ENCODE measurements around the gene AVL9. TPM values are rescaled to one million over a fixed set of nuclear protein-coding genes. Genes with fewer than 3 reads are reported as not detected.

The AVL9 gene
- total and polyA plus RNA-seq, 4 donors, result 9.7 to 52.5 (median 35.3) TPM

- no peak for TF ChIP-seq CTCF (IDR thresholded peaks at IDR 0.05; ENCODE audit: control extremely low read depth, extremely low read depth)
- peaks cover 0 to 1% (median 0%) of the 10 kb centered on the region in 4 donors for H3K9me3 ChIP-seq (ENCODE audit: control insufficient read depth in 4 of 4, insufficient read depth in 3 of 4, low read length in 3 of 4)
- H3K36me3 ChIP-seq (ENCODE audit: control insufficient read depth in 4 of 4, insufficient read depth in 4 of 4, low read length in 4 of 4), result no peaks in the 10 kb centered on the region
- WGBS, 2 donors, result 44 to 54% methylated on average over 3 of the region's 3 CpGs
- no peaks in the 10 kb centered on the region for H3K4me1 ChIP-seq (ENCODE audit: control insufficient read depth in 5 of 5, insufficient read depth in 5 of 5, low read length in 5 of 5)
- DNase-seq, result no peak
- no peaks in the 10 kb centered on the region for H3K27me3 ChIP-seq (ENCODE audit: control insufficient read depth in 3 of 3, insufficient read depth in 3 of 3, low read length in 2 of 3)
- no peak overlapping the region for H3K9ac ChIP-seq (ENCODE audit: insufficient read depth in 1 of 2, low read length in 2 of 2)
- ATAC-seq (ENCODE audit: insufficient read depth, low FRiP score), result no peak
- no peak overlapping the region for H3K27ac ChIP-seq (ENCODE audit: low read depth in 1 of 2, low read length in 1 of 2)
- no peak overlapping the region for H3K4me3 ChIP-seq
Observed at GRCh38 chr7:32458025-32458424, 37.3 kb upstream of the AVL9 start.

- Histone ChIP-seq H3K9me3 (ENCODE audit: control insufficient read depth in 4 of 4, insufficient read depth in 3 of 4, low read length in 3 of 4) (peaks cover 0 to 1% (median 0%) of the 10 kb centered on the region in 4 donors), H3K27me3 (ENCODE audit: control insufficient read depth in 3 of 3, insufficient read depth in 3 of 3, low read length in 2 of 3) (no peaks in the 10 kb centered on the region), H3K4me3 (no peak overlapping the region), H3K4me1 (ENCODE audit: control insufficient read depth in 5 of 5, insufficient read depth in 5 of 5, low read length in 5 of 5) (peaks cover 0 to 2% (median 0%) of the 10 kb centered on the region in 5 donors), H3K9ac (ENCODE audit: insufficient read depth in 1 of 2, low read length in 2 of 2) (no peak overlapping the region), H3K27ac (ENCODE audit: low read depth in 1 of 2, low read length in 1 of 2) (no peak overlapping the region), H3K36me3 (ENCODE audit: control insufficient read depth in 4 of 4, insufficient read depth in 4 of 4, low read length in 4 of 4) (no peaks in the 10 kb centered on the region)
- 72 to 96% methylated on average over 2 of the region's 2 CpGs for WGBS, 2 donors
- ATAC-seq (ENCODE audit: insufficient read depth, low FRiP score) (no peak), DNase-seq (no peak)
- TF ChIP-seq CTCF (IDR thresholded peaks at IDR 0.05; ENCODE audit: control extremely low read depth, extremely low read depth), result no peak
Observed at GRCh38 chr7:32459788-32460187, 35.5 kb upstream of the AVL9 start.

DNA sequence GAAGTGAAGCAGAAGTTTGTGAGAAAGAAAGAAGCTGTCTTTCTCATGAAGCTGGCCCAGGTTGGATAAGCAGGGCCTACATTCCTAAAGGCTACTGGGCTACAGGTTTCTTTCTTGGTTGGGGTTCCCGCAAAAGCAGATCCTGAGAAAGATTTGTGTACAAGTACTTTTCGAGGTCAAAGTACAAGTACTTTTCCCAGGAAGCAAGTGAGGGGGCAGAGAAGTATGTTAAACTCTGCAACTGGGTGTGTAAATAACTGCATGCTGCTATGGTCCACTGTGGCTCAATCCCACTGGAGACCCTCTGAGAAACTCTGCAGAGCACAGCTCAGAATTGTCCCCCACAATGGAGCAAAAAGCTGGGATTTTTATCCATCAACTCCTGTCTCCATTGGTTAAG is 33.8 kb upstream of the AVL9 start:
- Histone ChIP-seq H3K9me3 (ENCODE audit: control insufficient read depth in 4 of 4, insufficient read depth in 3 of 4, low read length in 3 of 4) (peaks cover 0 to 1% (median 0%) of the 10 kb centered on the region in 4 donors), H3K4me1 (ENCODE audit: control insufficient read depth in 5 of 5, insufficient read depth in 5 of 5, low read length in 5 of 5) (peaks cover 0 to 2% (median 0%) of the 10 kb centered on the region in 5 donors), H3K9ac (ENCODE audit: insufficient read depth in 1 of 2, low read length in 2 of 2) (no peak overlapping the region), H3K4me3 (no peak overlapping the region), H3K27me3 (ENCODE audit: control insufficient read depth in 3 of 3, insufficient read depth in 3 of 3, low read length in 2 of 3) (no peaks in the 10 kb centered on the region), H3K36me3 (ENCODE audit: control insufficient read depth in 4 of 4, insufficient read depth in 4 of 4, low read length in 4 of 4) (no peaks in the 10 kb centered on the region), H3K27ac (ENCODE audit: low read depth in 1 of 2, low read length in 1 of 2) (no peak overlapping the region)
- DNase-seq, result no peak
- 73 to 85% methylated on average over 2 of the region's 2 CpGs for WGBS, 2 donors
- no peak for ATAC-seq (ENCODE audit: insufficient read depth, low FRiP score)
- TF ChIP-seq CTCF (IDR thresholded peaks at IDR 0.05; ENCODE audit: control extremely low read depth, extremely low read depth), result no peak

DNA sequence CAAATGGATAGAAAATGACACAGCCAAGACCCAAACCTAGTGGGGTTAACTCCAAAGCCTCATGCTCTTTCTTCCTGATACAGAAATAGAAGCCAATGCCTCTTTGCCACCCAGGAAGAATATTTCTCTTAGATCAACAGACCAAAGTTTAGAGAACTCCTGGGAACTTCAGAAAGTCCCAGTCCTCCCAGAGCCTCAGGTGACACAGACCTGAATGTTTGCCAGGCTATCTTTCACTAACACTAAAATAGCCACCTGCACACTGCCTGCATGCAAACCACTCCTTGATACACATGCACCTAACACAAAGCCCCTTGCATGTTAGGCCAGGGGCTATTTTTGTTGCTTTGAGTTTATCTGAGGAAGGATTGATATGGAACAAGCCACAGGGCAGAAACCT is 32.8 kb upstream of the AVL9 start:
- DNase-seq, result no peak
- no peak overlapping the region for H3K27ac ChIP-seq (ENCODE audit: low read depth in 1 of 2, low read length in 1 of 2)
- no peak for TF ChIP-seq CTCF (IDR thresholded peaks at IDR 0.05; ENCODE audit: control extremely low read depth, extremely low read depth)
- no peaks in the 10 kb centered on the region for H3K36me3 ChIP-seq (ENCODE audit: control insufficient read depth in 4 of 4, insufficient read depth in 4 of 4, low read length in 4 of 4)
- no peaks in the 10 kb centered on the region for H3K27me3 ChIP-seq (ENCODE audit: control insufficient read depth in 3 of 3, insufficient read depth in 3 of 3, low read length in 2 of 3)
- ATAC-seq (ENCODE audit: insufficient read depth, low FRiP score), result no peak
- H3K4me1 ChIP-seq (ENCODE audit: control insufficient read depth in 5 of 5, insufficient read depth in 5 of 5, low read length in 5 of 5), result peaks cover 0 to 2% (median 0%) of the 10 kb centered on the region in 5 donors
- H3K9me3 ChIP-seq (ENCODE audit: control insufficient read depth in 4 of 4, insufficient read depth in 3 of 4, low read length in 3 of 4), result peaks cover 0 to 1% (median 0%) of the 10 kb centered on the region in 4 donors
- no peak overlapping the region for H3K4me3 ChIP-seq
- no peak overlapping the region for H3K9ac ChIP-seq (ENCODE audit: insufficient read depth in 1 of 2, low read length in 2 of 2)

Data from lung (tissue), 12 donors.